Chondrocyte (in vitro differentiated cells): ENCODE results near the gene LRRC2. TPM values are rescaled to one million over a fixed set of nuclear protein-coding genes. Genes with fewer than 3 reads are reported as not detected.
"Not testable (repeated sequence)": the region's sequence is repeated elsewhere in the genome, so short reads cannot be mapped to it uniquely, and the experiment has no call there.

Experiments used
- DNase-seq: peaks from one replicate; pipeline ENCODE4 v3.0.0; 2021; ENCODE audit warnings: mixed read lengths, low spot score
- H3K27ac Mint-ChIP-seq: one replicate; pipeline ENCODE4 v1.8.0; 2021; ENCODE audit warnings: mild to moderate bottlenecking, moderate library complexity, mixed read lengths; ENCODE audit not compliant: unreplicated experiment
- H3K27me3 Mint-ChIP-seq: 2 replicates; pipeline ENCODE4 v1.8.0; 2021; ENCODE audit warnings: low read depth, mixed read lengths
- H3K36me3 Mint-ChIP-seq: 2 replicates; pipeline ENCODE4 v1.8.0; 2021; ENCODE audit warnings: low read depth, mixed read lengths
- H3K4me1 Mint-ChIP-seq: 2 replicates; pipeline ENCODE4 v1.8.0; 2021; ENCODE audit warnings: low read depth, mild to moderate bottlenecking, mixed read lengths
- H3K4me3 Mint-ChIP-seq: one replicate; pipeline ENCODE4 v1.8.0; 2021; ENCODE audit warnings: mild to moderate bottlenecking, moderate library complexity, mixed read lengths; ENCODE audit not compliant: unreplicated experiment
- H3K9me3 Mint-ChIP-seq: 2 replicates; pipeline ENCODE4 v1.8.0; 2021; ENCODE audit warnings: low read depth, mixed read lengths
- CTCF ChIP-seq: fragments of 200-600 bp; sonication (generic); IDR thresholded peaks from 2 replicates; pipeline ENCODE4 v1.5.0; 2021; ENCODE audit warnings: antibody characterized with exemption, mild to moderate bottlenecking, moderate library complexity
- total RNA-seq: library from RNA; stranded (reverse); gene quantifications from 3 replicates; pipeline ENCODE4 v1.2.1, GENCODE V29; 2021

LRRC2 gene
- total RNA-seq, 1 donor from 2014 or later, result 1.9 TPM

GRCh38 chr3:46495901-46496456 is 70.1 kb downstream of the LRRC2 start:
- no peak for DNase-seq
- H3K36me3 Mint-ChIP-seq, result no peaks in the 10 kb centered on the region
- H3K27me3 Mint-ChIP-seq, result no peaks in the 10 kb centered on the region
- no peak overlapping the region for H3K4me3 Mint-ChIP-seq
- H3K4me1 Mint-ChIP-seq, result peaks cover 3% of the 10 kb centered on the region
- TF ChIP-seq CTCF, result no peak
- no peaks in the 10 kb centered on the region for H3K9me3 Mint-ChIP-seq
- H3K27ac Mint-ChIP-seq, result no peak overlapping the region

GRCh38 chr3:46494491-46494890 is 71.6 kb downstream of the LRRC2 start:
- H3K27me3 Mint-ChIP-seq, H3K9me3 Mint-ChIP-seq, DNase-seq, H3K36me3 Mint-ChIP-seq, H3K4me1 Mint-ChIP-seq, H3K27ac Mint-ChIP-seq, H3K4me3 Mint-ChIP-seq: not testable (repeated sequence)

GRCh38 chr3:46492890-46493547 is 73.1 kb downstream of the LRRC2 start:
- H3K36me3 Mint-ChIP-seq, result no peaks in the 10 kb centered on the region
- H3K27ac Mint-ChIP-seq, result no peak overlapping the region
- no peak for DNase-seq
- no peaks in the 10 kb centered on the region for H3K27me3 Mint-ChIP-seq
- TF ChIP-seq CTCF, result no peak
- peaks cover 11% of the 10 kb centered on the region for H3K4me1 Mint-ChIP-seq
- no peaks in the 10 kb centered on the region for H3K9me3 Mint-ChIP-seq
- no peak overlapping the region for H3K4me3 Mint-ChIP-seq

- H3K27me3 Mint-ChIP-seq, result no peaks in the 10 kb centered on the region
- no peak overlapping the region for H3K4me3 Mint-ChIP-seq
- H3K27ac Mint-ChIP-seq, result no peak overlapping the region
- no peaks in the 10 kb centered on the region for H3K36me3 Mint-ChIP-seq
- H3K4me1 Mint-ChIP-seq, result peaks cover 11% of the 10 kb centered on the region
- H3K9me3 Mint-ChIP-seq, result no peaks in the 10 kb centered on the region
- DNase-seq, result no peak
- TF ChIP-seq CTCF, result no peak
Observed at GRCh38 chr3:46491089-46492070, 74.7 kb downstream of the LRRC2 start.

GRCh38 chr3:46490338-46491084 is 75.6 kb downstream of the LRRC2 start:
- DNase-seq, result no peak
- Mint-ChIP-seq H3K27me3 (no peaks in the 10 kb centered on the region), H3K36me3 (no peaks in the 10 kb centered on the region)

More at GRCh38 chr3:46490338-46491084, 75.6 kb downstream of the LRRC2 start:
- peaks cover 7% of the 10 kb centered on the region for H3K4me1 Mint-ChIP-seq
- no peaks in the 10 kb centered on the region for H3K9me3 Mint-ChIP-seq
- no peak for TF ChIP-seq CTCF
- no peak overlapping the region for H3K27ac Mint-ChIP-seq
- H3K4me3 Mint-ChIP-seq, result no peak overlapping the region
